ENCODE results near the gene GRIP1. TPM values are rescaled to one million over a fixed set of nuclear protein-coding genes. Genes with fewer than 3 reads are reported as not detected.

Gene GRIP1
- total RNA-seq, 1 experiment from 2014 or later = 0.25 TPM

DNA sequence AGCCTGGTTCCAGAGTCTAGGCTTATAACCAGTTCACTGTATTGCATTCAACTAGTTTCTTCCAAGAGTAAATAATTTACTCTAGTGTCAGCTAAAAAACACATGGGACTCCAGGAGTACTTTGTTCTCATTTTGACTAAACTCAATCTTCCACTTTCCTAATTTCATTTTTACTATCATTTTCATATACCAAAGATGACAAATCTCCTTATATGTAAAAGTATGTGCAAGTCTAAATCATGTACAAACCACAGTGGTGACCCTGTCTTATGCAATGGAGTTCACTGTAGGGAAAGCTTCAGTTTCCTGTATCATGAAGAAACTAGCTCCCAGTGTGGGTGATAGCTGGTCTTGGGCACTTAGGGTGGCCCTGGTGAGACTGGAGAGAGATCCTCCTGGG, 225.0 kb downstream of the GRIP1 start:
- DNase-seq (ENCODE audit: low spot score) = no peak

DNA sequence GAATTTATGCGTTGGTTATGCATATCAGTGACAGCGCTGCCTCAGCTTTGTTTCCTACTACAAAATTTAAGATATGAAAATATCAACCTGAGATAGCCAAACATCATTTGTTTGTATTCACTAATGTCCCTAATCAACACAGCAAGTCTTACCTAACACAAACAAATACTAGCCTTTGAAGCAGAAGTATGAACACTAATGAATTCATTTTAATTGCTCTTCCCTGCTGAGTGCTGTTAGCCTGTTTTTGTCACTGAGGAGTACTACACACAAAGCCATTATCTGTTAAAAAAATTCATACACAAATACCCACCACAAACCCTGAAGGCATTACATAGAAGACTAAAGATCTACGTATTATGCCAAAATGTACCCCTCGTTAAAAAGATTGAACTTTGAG, 225.8 kb downstream of the GRIP1 start:
- no peak for DNase-seq (ENCODE audit: low spot score)

DNA sequence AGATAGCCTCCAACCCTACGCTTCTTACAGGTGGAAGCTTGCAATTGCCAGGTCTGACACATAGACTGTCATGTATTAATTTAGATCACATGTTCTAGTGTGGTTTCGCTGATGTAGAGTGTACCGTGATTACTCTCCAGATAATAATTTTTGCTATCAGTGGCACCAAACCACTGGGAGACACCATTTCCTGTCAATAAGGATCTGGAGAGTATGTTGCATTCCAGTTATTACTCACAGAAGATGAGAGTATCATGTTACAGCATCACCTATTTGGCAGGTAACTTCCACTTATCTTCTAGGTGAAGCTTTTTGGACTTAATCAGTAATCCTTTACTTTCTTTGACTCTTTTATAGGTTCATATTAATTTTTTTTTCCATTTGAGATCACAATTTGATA, 229.3 kb downstream of the GRIP1 start:
- no peak for DNase-seq (ENCODE audit: low spot score)

DNA sequence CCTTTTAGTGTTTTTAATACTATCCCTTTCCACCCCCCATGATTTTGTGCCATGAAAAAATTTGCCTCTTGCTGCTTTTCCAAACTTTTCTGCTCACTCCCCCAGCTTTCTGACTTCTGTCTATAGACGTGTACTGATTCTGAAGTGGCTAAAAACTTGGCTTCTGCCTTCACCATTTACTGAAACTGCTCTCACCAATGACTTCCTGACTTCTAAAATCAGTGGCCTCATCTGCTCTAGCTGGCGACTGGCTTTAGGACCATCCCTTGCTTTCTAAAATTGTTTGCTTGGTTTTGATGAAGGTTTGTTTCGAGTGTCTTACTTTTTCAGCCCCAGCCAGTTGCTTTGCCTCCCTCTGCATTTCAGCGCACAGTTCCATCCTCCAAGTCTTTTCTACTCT, 231.2 kb downstream of the GRIP1 start:
- DNase-seq (ENCODE audit: low spot score) = no peak

DNA sequence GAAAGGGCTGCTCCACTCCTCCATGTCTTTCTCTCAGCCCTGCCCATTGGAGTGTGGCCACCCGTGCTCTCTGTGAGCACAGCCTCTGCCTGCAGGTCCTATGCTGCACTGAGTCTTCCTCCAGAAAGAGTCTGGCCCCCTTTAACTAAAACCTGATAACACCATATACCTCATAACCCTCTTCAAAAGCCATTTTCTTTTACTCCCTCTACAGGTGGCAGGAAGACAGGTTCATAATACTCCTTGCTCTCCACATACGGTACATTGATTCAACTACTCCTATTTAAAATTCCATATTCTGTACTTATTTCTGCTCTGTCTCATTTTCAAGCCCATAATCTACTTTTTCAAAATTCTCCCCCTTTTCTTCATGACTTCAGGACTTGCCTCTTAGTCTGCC, 232.6 kb downstream of the GRIP1 start:
- no peak for DNase-seq (ENCODE audit: low spot score)

DNA sequence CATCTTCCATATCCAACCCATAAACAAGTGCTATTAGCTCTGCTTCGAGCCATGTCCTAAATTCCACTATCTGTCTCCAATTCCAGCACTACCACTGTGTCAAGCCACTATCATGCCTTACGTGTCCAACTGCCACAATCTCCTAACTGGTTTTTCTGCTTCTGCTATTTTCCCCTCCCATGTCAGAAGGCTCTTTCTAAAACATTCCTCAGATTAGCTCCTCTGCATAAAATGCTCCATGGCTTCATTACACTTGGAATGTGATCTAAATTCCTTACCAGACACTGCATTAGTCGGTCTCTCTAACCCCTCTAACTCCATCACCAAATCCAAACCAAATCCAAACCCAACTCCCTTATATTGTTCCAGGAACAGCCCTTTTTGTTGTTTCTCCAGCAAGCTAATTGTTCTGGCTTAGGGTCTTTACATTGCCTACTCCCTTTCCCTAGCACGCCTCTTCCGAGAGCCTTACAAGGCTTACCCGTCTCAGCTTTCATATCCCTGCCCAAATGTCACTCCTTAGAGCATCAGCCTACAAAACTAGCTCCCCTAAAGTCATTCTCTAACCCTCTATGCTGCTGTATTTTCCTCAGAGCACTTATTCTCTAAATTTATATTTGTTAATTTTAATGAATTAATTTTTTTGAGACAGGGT, 236.8 kb downstream of the GRIP1 start:
- DNase-seq (ENCODE audit: low spot score) = no peak

DNA sequence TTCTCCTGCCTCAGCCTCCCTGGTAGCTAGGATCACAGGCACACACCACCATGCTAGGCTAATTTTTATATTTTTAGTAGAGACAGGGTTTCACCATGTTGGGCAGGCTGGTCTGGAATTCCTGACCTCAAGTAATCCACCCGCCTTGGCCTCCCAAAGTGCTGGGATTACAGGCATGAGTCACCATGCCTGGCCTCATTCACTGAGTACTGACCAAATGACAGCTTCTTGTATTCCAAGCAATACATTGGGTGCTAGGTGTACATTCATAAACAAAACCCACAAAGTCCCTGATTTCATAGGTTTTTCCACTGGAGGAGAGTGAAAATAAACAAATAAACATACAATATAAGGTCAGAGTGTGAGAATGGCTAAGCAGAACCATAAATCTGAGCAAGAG, 240.3 kb downstream of the GRIP1 start:
- DNase-seq (ENCODE audit: low spot score) = no peak

DNA sequence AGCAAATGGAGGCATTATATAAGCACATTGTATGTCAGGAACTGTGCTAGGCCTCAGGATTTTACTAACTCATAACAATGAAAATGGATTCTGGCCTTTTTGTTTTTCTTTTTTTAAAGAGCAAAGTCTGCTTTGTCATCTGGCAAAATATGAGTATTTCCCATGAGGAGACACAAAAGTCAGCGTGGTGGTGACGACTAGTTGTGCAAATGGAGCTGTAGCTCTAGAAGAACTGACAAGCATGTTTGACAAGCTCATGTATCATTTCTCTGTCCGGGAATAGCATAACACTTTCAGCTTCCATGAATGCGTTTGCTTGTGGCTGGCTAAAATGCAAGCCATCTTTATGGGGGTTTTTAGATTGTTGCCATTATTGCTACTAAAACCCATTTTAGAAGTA, 248.8 kb downstream of the GRIP1 start:
- no peak for DNase-seq (ENCODE audit: low spot score)

DNA sequence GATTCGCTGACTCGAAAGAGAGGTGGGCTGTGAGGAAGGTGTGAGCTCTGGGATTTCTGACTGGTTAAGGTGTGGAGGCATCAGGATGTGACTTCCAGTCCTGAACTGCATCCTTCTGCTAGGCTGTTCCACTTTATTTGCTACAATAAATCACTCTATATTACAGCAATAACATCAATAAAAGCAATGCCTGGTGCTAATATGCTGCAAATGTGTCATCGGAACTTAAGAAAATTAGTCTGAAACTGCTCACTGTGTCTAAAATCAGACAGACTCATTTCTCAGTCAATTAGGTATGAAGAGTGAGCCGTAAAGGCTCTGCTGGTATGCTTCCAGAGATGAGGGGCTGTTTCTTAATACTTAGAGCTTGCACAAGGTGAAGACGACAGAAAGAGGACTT, 250.0 kb downstream of the GRIP1 start:
- no peak for DNase-seq (ENCODE audit: low spot score)

DNA sequence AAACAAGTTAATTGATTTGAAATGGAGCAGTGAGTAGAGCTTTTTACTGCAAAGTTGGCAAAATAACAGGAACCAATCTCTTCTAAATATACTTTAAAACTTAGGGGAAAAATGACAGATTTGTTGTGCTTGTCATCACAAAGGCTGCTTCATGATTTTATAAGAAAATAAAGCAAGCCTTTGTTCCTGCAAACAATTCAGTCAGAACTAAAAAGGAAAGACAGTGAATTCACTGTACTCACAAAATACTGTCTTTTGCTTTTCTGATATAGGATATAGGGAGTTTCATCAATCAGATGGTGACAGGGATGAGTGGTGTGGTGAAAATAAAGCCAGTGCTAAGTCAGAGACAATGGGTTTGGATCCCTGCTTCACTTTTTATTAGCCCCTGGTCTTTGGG, 250.6 kb downstream of the GRIP1 start:
- DNase-seq (ENCODE audit: low spot score) = no peak

DNA sequence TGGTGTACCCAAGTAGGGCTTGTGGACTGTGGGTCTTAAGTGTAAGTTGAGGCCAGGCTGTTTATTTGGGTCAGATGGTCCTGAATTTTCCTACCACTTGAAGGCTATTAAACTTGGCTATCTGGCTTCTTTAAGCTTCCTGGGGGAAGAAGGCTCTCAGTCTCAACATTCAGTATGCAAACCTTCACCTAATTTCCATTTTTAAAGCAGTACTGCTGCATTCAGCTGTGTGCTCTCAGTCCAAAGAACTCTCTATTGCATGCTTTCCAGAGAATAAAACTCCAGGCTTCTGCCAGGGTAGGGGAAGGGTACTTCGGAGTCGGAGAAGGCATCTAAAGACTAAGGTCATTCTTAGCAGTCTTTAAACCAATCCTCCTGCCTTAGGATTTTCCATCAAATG, 252.2 kb downstream of the GRIP1 start:
- DNase-seq (ENCODE audit: low spot score) = no peak

DNA sequence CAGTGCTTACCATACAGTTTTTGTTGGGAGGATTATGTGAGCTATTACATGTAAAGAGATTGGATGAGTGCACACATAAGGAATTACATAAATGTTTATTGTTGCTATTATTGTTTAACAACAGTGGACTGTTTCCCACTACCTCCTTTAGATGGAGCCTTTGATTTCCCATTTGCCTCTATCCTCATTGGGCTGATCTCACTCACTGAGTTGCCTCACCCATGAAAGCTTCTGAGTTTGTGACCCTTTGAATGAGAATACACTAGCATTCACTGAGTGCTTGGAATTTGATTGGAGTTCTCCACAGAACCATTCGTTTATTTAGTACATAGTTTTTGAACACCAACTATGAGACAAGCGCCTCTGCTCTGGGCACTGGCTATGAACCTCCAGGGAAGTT, 255.6 kb downstream of the GRIP1 start:
- no peak for DNase-seq (ENCODE audit: low spot score)

DNA sequence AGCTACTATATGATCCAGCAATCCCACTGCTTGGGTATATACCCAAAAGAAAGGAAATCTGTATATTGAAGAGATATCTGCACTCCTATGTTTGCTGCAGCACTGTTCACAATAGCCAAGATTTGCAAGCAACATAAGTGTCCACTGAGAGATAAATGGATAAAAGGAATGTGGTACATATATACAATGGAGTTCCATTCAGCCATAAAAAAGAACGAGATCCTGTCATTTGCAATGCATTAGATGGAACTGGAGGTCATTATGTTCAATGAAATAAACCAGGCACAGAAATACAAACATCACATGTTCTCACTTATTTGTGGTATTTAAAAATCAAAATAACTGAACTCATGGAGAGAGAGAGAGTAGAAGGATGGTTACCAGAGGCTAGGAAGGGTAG, 260.0 kb downstream of the GRIP1 start:
- no peak for DNase-seq (ENCODE audit: low spot score)

DNA sequence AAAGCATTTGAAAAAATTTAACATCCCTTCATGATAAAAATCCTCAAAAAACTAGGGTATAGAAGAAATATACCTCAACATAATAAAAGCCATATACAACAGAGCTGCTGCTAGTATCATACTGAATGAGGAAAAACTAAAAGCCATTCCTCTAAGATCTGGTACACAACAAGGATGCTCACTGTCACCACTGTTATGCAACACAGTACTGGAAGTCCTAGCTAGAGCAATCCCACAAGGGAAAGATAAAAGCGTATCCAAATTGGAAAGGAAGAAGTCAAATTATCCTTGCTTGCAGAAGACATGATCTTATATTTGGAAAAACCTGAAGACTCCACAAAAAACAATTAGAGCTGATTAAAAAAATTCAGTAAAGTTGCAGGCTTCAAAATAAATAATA, 261.7 kb downstream of the GRIP1 start:
- no peak for DNase-seq (ENCODE audit: low spot score)

DNA sequence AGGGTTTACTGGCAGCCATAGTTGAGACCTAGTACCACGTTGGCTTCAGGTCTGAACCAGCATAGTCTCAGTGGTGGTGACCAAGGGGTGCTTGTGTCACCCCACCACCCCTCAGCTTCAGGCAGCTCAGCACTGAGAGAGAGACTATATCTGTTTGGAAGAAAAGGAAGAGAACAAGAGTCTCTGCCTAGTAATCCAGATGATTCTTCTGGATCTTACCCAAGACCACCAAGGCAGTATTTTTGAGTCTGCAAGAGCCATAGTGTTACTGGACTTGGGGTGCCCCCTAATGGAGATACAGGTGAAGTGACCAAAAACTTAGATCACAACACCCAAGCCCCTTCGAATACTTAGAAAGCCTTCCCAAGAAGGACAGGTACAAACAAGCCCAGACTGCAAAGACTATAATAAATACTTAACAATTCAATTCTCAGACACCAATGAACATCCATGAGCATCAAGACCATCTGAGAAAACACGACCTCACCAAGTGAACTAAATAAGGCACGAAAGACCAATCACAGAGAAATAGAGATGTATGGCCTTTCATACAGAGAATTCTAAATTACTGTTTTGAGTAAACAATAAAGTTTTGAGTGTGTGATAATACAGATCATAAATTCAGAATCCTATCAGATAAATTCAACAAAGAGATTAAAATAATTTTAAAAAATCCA, 269.5 kb downstream of the GRIP1 start:
- DNase-seq (ENCODE audit: low spot score) = peak; percentile 47

DNA sequence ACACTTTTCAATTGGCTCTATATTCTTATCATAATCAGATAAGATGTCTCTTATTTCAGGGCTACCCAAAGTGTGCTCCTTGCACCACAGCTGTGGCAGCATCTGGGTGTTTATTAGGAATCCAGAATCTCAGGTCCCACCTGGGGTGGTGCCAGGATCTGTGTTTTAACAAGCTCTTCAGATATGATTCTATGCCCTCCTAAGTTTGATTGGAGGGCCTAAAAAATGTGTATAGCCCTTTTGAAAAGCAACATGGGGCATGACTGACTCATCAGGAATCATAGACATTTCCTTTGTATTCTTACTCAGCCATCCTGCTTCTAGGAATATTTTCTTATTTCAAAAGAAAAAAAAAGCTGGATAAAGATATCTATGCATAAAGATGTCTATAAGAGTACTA, 273.5 kb downstream of the GRIP1 start:
- DNase-seq (ENCODE audit: low spot score) = no peak

DNA sequence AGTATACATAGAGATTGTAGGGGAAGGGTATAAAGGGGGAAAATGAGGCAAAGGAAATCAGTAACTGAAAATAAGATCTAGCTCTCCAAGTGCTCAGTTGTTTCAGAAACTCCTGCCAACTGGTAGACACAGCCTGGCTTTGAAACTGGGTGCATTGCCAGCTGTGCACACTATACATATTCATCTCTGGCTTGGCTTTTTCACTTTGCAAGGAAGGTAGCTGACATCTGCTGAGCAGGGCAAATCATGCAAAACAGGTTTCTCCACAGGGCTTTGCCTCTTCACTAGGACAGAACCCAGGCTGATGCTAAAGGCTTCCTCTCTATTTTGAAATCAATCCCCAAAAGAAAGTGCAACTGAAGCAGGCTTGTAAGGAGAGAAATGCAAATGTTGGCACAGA, 275.1 kb downstream of the GRIP1 start:
- peak; percentile 4 for DNase-seq (ENCODE audit: low spot score)

DNA sequence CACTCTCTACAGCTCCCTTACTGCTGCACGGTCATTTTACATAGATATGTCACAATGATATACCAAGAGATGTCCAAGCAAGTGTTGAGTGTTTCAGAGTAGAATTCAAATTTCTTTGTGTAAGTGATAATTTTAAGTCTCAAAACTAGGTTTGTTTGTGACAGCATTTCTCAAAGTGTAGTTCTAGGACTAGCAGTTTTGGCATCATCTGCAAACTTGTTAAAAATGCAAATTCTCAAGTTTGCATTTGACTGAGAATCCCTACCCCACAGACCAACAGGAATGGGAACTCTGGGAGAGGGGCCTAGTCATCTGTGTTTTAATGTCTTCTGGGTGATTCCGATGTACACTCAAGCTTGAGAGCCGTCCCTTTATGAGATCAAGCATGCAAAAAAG, 279.0 kb downstream of the GRIP1 start:
- DNase-seq (ENCODE audit: low spot score) = no peak

DNA sequence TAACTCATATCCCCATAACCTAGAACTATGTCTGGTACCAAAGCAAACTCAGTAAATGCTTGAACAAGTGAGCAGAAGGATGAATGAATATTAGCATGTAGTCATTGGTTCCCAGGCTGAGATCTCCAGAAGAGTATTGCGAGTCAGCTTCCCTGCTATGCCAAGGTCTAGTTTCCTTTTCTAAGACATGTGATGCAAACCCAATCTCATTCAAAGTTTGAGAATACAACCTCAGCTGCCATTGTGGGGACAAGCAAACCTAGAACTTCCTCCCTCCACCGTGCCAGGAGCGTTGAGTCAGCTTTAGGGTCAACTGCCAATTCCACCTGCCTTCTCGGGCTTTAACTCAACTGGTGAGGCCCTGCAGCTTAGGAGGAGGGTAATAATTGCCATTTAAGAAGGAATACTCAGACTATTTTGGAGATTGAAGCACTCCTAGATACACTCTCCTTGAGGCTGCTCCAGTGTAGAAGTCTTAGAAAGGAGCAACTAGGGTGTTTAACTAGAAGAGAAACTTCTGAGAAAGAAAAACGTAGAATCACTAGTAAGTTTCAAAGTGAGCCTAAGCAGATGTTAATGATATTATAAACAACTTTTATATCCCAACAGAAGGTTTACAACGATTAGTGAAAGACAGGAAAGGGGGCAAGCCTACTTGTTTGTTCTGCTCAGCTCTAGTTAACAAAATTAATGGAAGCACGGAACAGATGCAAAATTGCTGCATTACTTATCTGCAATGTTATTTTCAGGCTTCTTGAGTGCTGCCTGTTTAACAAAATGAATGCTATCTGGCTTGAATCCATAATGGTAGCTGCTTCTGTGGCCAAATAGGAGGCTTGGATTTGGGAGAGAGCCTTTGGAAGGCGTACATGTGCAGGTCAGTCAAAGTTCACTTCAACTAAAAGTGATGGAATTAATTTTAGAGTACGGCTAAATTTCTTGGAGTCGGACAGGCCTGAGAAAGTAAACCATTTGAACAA, 279.7 kb downstream of the GRIP1 start:
- DNase-seq (ENCODE audit: low spot score) = no peak

DNA sequence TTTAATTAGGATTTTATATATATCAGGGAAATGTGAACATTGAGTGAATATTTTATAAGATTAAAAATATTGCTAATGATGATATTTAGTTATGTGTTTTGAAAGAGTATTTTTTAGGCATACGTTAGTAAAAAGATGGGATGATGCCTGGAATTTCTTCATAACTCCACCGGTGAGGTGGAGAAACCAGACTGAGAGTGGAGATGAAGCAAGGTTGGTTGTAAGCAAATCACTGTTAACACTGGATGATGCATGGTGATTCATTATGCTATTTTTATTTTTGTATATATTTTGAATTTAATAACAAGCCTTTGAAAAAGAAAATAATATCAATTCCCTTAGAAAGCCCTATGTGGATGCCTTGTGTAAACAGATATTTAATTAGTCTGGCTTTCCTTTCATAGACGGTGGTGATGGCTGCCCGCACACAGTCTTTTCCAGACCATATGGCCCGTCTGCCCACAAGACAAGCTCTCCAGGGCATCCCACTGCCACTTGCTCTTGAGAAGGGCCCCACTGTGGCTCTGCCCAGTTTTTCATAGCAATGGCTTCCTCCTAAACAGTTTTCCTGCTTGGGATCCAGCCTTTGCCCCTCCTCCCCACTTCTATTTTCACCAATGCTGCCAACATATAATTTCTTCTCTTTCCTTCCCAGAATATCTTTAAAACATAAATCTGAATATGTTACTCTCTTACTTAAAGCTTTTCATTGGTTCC, 281.1 kb downstream of the GRIP1 start:
- DNase-seq (ENCODE audit: low spot score) = no peak

DNA sequence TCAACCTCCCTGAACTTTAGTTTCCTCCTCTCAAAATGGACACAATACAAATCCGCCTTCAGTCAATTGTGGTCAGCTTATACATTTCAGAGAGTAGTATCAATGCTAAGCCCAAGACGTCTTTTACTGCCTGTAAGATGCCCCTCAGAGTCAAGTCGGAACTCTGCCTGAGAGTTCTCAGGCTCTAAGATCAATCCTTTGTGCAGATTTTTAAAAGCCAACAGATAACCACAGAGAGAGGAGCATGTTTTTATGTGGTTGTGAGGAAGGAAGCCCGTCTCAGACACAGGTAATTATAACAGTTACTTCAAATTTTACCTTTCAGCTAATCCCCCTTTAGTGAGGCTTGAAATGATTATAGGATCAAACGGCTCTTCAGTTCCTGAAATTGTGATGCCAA, 285.0 kb downstream of the GRIP1 start:
- no peak for DNase-seq (ENCODE audit: low spot score)

Measured in HT-29 (cell line).